ENCODE data around the gene ELMOD1.
A peak's percentile ranks its signal among the peaks of the same experiment; 100 is the strongest.

Gene ELMOD1

DNA sequence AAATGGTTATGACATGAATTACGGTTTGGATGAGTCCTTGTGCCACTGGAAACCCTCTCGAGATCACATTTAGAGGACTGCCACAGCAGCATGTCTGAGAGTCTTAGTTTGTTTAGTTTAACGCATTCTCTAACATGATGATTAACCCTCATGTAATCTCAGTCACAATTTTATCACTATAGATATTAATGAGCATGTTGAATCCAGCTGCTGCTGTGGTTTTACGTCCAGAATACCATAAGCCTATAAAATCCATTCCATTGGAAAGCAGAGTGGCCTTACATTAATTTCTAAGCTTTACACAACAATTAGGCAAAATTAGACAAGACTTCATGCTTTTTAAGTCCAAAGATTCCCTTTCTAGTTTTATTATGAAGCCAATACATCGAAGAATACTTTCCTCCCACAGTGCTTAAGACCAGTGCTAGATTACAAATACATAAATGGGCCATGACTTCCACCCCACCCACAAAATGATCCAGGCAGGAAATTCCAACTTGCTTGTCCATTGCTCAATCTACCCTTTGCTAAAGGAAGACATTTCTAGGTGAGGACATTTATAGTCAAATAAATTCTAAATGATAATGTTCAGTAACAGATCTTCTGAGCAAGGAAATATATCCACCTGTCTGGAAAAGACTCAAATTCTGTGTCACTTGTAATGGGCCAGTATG lies 3.5 kb upstream of the ELMOD1 start:
- DNase-seq: peak; percentile 57

DNA sequence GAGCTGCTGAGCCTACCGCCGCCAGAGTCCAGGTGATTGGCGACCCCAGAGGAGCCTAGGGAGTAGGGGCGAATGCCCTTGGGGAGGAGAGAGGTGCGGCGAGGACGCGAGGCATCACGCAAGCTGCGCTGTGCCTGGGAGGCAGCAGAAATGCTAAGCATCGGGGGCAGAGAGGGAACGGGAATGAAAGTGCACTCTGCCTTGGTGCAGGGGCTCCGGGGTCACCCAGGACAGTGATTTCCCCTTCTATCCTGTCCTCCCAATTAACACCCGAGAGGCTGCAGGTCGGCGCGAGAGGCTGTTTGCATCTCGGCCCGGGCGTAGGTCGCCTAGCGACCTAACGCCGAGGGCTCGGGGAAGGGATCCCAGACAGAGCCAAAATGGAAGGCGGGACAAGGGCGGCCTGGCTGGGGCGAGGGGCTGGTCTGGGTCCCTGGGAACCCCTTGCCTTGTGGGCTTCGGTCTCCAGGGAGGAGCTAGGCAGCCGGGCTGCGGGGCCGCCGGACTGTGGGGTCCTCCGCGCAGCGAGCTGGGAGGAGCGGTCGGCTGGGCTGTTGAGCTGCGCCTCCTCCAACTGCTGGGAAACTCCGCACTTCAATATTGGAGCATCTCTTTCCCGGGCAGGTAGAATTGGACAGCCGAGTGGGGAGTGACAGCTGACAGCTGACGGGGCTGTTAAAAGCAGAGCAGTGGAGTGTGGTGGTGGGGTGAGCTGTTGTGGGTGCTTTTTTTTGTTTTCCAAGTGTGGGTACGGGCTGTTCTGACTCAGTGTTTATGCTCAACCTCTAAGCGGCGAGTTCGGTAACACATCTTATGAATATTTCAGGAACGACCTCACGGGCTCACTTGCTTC lies 657 bp downstream of the ELMOD1 start:
- DNase-seq: no peak

DNA sequence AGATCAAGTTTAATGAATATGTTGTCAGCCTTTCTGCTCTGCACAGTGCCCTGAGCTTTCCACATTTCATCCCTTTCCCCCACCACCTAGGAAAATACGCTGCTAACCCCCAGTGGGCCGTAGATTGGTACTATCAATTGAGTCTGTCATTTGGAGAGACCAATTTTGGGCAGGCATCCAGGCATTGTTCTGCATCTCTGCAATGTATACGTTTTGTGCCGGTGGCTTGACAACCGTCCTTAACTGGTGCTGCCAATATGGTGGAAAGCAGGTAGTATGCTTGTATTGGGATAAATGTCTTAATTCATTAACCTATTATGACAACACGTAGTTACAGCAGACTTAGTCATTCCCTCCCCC lies 1.3 kb downstream of the ELMOD1 start:
- DNase-seq: no peak

DNA sequence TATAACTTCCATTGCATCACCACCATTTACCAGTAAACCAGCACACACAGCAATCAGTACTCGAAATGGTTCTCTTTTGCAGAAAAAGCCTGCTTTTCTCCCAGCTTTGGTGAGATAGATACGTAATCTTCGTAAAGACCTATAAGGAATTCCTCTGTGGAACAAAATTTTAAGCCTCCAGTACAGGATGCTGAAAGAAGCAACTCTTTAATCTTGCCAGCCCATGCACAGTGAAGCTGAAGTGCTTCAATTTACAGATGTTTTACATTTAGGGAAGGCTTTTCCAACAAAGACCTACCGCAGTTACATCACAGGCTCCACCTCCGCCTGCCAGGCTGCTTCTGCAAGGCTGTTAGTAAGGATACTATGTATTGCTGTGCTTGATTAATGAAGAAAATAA lies 1.9 kb downstream of the ELMOD1 start:
- no peak for DNase-seq

DNA sequence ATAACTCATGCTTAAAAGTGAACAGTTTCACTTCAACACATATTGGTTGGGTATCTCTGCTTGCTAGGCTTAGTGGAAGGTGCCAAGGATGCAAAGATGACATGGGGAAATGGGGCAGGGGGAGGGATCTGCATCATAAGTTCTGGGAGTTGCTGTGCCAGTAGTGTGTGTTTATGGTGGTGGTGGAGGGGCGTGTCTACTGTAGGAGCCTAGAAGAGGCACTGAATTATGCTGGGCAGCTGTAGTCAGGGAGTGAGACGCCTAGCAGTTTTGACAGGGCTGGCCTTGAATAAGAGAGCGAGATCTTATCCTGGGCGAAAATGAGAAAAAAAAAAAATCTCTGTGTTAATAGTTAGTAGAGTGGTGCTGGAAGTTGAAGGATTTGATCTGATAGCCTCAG lies 3.0 kb downstream of the ELMOD1 start:
- no peak for DNase-seq

DNA sequence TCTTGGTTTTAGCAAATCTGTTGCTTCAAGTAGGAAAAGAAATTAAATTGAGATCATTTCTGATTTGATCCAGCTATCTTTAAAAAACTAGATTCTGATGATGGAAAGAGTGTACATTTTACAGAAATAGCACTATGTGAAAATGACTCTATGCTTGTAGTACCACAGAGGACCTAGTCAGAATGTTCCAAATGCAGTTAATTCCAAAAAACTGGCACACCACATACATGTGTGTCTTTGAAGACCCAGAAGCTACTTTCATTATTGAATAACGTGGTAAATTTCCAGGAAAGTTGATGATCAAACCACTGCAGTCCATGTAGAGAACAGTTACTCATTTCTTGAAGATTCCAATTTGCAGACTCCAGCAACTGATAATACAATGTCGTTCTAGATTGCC lies 3.8 kb downstream of the ELMOD1 start:
- DNase-seq: no peak

DNA sequence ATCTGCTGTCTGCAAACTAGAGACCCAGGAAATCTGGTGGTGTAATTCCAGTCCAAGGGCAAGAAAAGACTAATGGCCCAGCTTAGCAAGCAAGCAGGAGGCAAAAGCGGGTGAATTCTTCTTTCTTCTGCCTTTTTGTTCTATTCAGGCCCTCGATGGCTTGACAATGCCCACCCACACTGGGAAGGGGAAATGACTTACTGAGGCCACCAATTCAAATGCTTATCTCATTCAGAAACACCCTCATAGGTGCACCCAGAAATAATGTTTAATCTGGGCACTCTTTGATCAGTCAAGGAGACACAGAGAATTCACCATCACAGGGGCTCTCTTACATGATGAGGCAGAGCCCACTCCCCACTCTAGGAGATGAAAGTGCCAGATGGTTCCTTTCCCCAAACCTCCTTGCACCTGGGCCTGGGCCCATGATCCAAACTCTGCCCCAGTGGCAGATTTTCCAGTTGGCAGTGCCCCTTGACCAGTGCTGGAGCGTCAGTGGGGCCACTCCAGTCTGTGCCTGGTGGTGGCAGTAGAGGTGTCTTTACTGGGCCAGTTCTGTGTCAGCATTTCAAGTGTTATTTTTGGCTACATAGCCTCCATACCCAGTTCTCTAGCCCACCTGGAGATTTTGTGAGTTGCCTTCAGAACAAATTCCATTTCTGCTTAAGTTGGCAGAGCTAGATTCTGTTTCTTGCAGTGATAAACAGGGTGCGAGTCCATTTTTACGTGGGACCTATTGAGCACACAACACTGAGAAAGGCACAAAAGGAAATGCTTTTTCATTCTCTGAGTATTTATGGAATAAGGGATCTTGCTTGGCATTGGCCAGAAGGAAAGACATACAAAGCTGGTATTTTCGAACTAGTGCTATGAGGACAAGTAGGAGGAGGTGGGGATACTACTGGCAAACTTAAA lies 7.5 kb downstream of the ELMOD1 start:
- DNase-seq: no peak

DNA sequence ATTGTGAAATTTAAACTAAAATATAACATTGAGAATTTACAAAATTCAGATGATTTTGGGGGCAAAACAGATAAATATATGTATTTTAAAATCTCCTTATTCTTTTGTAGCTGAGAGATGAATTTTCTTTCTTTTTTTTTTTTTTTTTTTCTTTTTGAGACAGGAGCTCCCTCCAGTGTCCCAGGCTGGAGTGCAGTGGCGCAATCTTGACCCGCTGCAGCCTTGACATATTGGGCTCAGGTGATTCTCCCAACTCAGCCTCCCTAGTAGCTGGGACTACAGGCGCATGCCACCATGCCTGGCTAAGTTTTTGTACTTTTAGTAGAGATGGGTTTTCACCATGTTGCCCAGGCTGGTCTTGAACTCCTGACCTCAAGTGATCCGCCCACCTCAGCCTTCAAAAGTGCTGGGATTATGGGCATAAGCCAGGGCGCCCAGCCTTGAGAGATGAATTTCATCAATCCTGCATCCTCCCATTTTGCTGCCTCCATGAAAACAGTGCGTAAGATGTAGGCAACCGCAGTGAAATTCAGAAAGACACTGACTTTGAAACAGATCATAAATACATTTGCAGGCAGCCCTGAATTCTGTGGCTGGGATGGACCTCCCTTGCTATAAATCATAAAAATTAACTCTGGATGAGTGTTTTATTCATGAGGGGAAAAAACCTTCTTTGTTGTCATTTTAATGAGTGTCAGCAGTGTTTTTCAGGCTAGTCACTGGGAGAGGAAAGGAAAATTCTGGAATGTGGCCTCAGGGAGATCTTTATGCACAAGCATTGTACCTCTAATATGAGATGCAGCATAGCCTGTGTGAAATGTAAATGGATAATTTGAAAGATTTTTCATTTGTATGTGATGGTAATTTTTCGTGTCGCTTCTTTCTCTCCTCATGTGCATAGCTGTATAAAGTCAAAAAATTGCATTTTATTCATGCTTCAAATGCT lies 14.4 kb downstream of the ELMOD1 start:
- DNase-seq: no peak

DNA sequence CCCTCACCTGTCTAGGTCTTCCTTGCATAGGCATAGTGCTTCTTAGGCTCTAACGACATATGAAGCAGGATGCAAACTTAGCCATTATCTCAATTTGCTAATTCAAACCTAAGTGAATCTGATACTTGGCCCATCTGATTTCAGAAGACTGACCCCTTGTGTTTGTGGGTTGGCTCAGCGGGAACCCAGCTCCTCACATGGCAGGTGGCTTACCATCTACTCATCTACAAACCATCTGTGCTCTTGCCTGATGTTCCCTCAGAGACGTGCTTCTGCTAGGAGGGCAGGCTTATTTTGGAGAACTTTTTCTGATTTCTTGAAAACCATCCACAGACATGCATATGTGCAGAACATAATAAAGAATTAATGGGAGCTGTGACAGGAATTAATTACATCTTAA lies 15.2 kb downstream of the ELMOD1 start:
- DNase-seq: no peak

DNA sequence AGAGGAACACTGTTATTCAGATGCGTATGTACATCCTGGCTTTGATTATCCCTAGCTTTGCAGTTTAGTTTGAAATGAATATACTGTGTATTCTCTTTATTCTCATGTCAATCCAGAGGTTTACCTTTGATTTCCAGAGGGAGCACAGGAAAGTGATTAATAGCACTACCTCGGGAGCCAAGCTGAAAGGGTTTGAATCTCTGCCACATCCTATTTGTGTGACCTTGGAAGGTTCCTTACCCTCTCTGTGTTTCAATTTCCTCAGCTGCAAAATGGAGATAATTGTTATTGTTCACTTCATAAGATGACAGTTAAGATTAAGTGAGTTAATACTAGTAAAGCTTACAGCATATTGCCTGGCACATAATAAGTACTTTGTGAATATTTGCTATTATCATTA lies 17.9 kb downstream of the ELMOD1 start:
- no peak for DNase-seq

DNA sequence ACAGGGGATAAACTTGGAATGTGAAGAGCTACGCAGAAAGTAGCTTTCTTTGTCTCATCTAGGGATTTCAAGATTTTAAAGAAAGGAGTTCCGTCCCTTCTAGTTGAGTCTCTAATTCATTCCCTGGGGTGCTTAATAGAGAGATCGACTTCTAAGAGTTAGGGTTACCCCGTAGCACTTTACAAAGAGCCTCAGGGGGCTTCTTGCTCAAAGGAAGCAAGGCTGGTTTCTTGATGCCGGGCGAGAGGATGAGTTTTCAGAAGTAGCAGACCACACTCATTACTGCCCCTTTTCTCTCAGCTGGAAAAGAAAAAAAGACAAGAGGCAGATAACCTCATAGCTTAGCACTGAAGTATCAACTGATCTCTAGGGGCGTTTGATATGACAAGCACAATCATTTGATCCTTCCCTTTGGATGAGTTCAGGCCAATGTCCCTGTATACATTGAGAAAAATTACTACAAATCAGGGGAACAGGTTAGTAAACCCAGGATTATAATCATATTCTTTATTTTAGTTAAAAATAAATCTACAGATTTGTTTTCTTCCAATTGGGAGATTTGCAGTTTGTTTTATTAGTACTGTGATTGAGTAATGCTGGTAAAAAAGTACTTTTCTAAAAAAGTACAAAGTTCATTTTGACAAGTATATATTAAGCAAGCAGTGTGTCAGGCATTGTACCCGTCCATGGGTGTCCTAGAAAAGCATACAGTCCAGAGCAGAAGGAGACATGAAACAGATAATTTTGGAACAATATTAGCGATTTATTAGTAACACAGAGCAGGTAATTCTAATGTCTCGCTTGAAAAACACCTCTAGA lies 18.7 kb downstream of the ELMOD1 start:
- no peak for DNase-seq

DNA sequence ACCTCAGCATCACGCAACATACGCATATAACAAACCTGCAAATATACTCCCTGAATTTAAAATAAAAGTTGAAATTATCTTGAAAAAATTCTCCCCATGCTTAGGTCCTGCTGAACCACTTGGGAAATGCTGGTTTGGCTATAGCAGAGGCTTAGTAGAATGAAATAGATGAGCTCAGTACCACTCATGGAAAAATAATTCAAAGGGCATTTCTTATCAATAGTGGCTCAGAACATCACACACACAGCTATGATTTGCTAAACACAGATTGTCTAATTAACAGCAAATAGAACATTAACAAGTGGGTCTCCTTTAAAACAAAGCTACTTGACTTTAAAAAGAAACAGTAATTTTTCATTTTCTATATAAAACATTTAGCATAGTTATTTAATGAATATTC lies 21.5 kb downstream of the ELMOD1 start:
- no peak for DNase-seq

DNA sequence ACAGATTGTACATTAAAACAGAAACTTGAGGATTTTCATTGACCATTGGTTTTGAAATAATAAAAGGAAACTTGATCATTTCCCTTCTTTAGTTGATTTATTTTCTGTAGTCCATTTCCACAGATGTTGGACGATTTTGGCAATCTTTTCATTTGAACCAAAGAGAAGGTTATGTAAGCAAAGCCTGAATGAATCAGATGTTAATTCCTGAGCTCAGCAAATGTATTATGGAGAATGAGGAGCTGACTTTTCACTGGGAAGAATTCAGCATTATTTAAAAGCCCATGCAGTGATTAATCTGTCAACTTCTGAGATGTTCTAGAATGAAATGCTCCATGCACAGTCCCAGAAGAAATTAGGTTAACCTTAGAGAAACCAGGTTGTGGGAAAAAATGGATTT lies 29.0 kb downstream of the ELMOD1 start:
- DNase-seq: no peak

DNA sequence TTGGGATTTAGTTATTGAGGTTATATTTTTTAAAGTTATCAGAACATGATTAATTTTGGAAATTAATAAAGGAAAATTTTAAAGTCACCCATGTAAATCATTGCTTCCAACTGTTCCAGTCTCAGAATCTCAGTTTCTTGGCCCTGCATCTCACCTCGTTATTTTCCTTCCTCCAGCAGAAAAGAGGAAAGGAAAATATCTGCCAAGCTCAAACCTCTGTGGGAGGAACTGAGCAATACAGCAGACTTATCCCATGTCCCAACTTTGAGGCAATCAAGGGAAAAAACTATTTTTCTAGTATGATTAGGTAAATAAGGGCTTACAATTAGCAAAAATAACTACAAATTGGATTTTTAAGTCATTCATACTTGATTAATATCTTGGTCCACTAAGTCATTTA lies 30.1 kb downstream of the ELMOD1 start:
- no peak for DNase-seq

DNA sequence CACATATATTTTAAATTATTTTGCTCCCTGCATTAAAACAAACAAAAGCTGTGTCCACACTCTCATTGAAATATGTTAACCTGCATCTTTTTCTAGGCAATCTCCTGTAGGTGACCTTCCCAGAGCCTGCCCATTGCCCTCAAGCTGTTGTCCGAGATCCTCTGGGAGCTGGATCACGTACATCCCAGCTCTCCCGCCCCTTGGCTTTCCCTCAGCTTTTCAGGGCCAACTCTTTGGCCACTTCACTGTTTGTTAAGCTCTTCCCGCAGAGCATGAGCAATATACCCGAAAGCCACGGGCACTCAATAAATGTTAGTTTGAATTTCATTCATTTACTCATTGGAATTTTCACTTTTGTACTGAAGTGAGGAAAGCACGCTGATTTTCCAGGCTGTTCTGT lies 32.2 kb downstream of the ELMOD1 start:
- DNase-seq: no peak

DNA sequence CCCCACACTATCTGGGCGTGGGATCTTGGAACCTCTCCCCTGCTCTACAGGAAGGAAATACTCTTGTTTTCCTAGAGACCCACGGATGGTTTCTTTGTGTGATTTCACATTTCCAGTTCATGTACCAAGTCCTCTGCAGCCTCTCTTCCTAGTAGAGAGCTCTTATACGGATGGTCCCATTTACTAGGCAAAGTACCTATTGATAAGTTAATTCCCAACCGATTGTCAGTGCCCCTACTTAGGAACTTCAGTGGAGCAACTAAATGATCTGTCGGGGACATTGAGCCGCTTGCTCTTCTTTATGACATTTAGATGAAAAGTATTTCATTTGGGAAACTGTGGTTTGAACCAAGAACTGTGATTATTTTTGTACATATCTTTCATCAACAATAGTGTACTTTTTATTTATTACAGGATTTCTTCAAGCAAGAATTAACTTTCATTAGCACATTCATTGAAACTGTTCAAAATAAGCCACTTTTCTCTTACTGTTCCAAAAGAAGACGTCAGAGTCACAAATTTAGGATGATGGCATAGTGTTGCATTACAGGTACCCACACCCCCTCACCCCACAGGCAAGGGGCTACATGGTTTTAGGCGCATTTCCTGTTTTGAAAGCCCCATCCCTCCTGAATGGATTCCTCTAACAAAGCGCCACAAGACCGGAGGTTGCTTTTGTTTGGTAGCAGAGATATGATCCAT lies 34.2 kb downstream of the ELMOD1 start:
- no peak for DNase-seq

DNA sequence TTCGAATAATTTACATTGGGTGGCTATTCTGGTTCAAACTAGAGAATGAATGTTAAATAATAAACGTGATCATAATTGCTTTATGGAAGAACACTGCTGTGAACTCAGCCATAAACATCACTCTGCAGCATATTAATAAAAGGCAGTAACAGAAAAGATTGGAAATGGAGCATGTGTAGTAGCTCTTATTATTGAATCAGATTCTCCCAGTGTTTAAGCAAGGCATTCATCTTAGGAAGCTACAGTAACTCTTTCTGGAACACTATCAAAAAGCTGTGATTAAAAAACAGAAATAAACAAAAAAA lies 34.7 kb downstream of the ELMOD1 start:
- no peak for DNase-seq

DNA sequence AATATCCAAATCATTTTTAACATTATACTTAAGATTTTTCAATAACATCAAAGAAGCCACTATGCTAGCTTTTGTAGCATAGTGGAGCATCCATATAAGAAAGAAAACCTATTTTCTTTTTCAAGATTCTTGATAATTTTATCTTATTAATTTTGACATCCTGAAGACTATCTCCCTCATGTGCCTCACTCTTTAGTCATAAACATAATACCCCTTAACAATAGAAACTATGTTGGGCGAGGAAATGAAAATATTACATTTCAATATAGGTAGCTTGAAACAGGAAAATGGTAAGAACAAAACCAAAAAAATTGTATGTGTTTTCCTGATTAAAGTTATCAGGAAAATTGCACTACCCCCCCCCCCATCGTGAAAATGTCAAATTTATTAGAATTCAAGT lies 40.1 kb downstream of the ELMOD1 start:
- no peak for DNase-seq

DNA sequence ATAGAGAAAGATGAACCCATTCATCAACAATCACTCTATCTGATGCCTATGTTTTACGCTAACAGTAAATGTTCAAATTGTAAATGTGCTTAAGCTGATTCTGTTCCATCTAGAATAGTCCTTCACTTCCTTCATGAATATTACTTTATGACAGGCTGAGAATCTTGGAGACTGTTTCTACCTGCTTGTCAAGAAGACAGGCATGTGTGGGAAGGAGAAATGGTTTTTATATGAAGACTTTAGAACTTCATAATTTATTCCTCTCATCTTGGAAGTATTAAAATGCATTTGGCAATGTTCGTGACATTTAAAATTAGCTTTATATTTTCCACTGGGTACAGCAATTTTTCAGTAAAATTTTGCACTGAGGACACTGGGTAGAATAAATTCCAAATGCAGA lies 41.0 kb downstream of the ELMOD1 start:
- peak; percentile 2 for DNase-seq

DNA sequence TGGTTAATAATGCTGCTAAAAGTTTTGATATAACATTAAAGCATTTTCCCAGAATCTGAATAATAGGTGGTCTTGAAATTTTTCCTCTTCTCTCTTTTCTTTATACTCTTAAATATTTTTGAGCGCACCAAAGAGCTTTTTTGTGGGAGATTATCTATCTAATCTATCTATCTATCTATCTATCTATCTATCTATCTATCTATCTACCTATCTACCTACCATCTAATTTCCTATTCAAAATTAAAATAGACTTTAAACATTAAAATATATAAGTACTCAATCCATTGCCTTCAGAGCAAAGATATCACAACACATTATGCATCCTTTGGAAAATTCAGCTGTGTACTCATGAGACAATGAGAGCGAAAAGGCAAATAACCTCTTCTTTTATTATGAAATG lies 55.8 kb downstream of the ELMOD1 start:
- no peak for DNase-seq

DNA sequence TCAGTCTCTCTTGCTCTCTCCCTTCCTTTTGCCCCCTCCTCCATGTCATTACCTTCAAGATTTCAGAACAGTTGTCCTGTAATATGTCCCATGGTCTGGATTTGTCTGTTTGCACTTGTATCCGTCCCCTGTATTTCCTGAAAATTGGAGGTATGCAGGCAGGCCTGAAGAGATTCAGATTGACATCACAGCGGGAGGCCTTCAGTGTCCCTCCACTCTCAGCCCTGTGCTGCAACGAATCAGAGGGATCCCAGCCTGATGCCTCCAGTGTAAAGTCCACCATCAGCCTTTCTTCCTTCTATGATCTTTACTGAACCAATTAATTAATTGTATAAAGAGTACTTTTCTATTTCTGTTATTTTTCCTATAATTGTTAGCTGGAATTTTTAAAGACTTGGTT lies 57.3 kb downstream of the ELMOD1 start:
- DNase-seq: no peak

Data from NCI-H226 (cell line).